ENCODE results near the gene ANKRD52.

GRCh38 chr12:56212361-56212760 lies 45.8 kb downstream of the ANKRD52 start:
- TF ChIP-seq CTCF (IDR thresholded peaks at IDR 0.05; ENCODE audit: low read depth, low read length, missing input control) (no peak), REST (IDR thresholded peaks at IDR 0.05) (no peak), HNF4G (IDR thresholded peaks at IDR 0.05) (no peak), MAX (IDR thresholded peaks at IDR 0.05) (no peak), JUND (IDR thresholded peaks at IDR 0.05) (no peak), EGR1 (IDR thresholded peaks at IDR 0.05; ENCODE audit: low read depth in 2 of 2) (no peak), TAF1 (conservative IDR thresholded peaks at IDR 0.05) (no peak), ATF3 (IDR thresholded peaks at IDR 0.05) (no peak), RXRA (IDR thresholded peaks at IDR 0.05) (no peak)

Data from liver (tissue), 3 donors.